ENCODE results near the gene UGGT1. TPM values are rescaled to one million over a fixed set of nuclear protein-coding genes. Genes with fewer than 3 reads are reported as not detected.

Gene UGGT1
- total and polyA plus RNA-seq, 2 experiments from 2014 or later, result 11.5 to 65.0 TPM

GRCh38 chr2:128154225-128154624 is 63.2 kb downstream of the UGGT1 start (continued):
- TF ChIP-seq ZNF462 (CRISPR knock-in tag; IDR thresholded peaks at IDR 0.05), result no peak
- no peak for TF ChIP-seq JUNB (IDR thresholded peaks at IDR 0.05; ENCODE audit: unreplicated experiment)
- TF ChIP-seq CREB1 (CRISPR knock-in tag; IDR thresholded peaks at IDR 0.05; ENCODE audit: low read depth), result no peak
- no peak for TF ChIP-seq STAT1 (IDR thresholded peaks at IDR 0.05; ENCODE audit: unreplicated experiment)
- no peak for TF ChIP-seq ZNF331 (CRISPR knock-in tag; IDR thresholded peaks at IDR 0.05; ENCODE audit: low read depth)
- TF ChIP-seq ZNF114 (CRISPR knock-in tag; IDR thresholded peaks at IDR 0.05), result no peak
- TF ChIP-seq, protein P1, sequence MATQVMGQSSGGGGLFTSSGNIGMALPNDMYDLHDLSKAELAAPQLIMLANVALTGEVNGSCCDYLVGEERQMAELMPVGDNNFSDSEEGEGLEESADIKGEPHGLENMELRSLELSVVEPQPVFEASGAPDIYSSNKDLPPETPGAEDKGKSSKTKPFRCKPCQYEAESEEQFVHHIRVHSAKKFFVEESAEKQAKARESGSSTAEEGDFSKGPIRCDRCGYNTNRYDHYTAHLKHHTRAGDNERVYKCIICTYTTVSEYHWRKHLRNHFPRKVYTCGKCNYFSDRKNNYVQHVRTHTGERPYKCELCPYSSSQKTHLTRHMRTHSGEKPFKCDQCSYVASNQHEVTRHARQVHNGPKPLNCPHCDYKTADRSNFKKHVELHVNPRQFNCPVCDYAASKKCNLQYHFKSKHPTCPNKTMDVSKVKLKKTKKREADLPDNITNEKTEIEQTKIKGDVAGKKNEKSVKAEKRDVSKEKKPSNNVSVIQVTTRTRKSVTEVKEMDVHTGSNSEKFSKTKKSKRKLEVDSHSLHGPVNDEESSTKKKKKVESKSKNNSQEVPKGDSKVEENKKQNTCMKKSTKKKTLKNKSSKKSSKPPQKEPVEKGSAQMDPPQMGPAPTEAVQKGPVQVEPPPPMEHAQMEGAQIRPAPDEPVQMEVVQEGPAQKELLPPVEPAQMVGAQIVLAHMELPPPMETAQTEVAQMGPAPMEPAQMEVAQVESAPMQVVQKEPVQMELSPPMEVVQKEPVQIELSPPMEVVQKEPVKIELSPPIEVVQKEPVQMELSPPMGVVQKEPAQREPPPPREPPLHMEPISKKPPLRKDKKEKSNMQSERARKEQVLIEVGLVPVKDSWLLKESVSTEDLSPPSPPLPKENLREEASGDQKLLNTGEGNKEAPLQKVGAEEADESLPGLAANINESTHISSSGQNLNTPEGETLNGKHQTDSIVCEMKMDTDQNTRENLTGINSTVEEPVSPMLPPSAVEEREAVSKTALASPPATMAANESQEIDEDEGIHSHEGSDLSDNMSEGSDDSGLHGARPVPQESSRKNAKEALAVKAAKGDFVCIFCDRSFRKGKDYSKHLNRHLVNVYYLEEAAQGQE (IDR thresholded peaks at IDR 0.05; ENCODE audit: unreplicated experiment), result no peak
- no peak for TF ChIP-seq POLR2AphosphoS5 (IDR thresholded peaks at IDR 0.05; ENCODE audit: low read depth)
